Vagina (tissue), 2 donors: ENCODE data around the gene CORO6.

ENCODE experiments used
- POLR2AphosphoS5 ChIP-seq, 2 donors: sonication (generic); formaldehyde crosslinking; IDR thresholded peaks; one replicate each; pipeline ENCODE4 v1.9.0; 2017; ENCODE audit warnings: antibody characterized with exemption in 2 of 2, mild to moderate bottlenecking in 2 of 2, low read depth in 1 of 2; ENCODE audit not compliant: insufficient read depth in 1 of 2
- TF ChIP-seq, protein P1 (sequence below), 3 experiments: fragments of 450-650 bp in 2 of 3; fragments of 200-600 bp in 1 of 3; sonication (generic) in 1 of 3; IDR thresholded peaks; one replicate each; pipeline ENCODE4 v1.5.1; 2017 to 2019; ENCODE audit warnings: antibody characterized with exemption in 3 of 3, mild to moderate bottlenecking in 2 of 3, moderate library complexity in 2 of 3

DNA sequence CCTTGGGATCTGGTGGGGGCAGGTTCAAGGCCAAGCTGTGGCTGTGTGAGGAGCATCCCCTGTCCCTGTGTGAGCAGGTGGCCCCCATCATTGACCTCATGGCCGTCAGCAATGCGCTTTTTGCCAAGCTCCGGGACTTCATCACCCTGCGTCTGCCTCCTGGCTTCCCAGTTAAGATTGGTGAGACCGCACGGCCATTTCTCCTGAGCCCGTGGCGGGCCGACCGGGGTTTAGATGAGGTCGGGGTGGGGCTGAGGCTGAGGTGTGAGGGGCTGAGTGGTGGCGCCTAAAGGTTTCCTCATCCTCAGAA lies 10.7 kb downstream of the CORO6 start:
- TF ChIP-seq, protein P1, sequence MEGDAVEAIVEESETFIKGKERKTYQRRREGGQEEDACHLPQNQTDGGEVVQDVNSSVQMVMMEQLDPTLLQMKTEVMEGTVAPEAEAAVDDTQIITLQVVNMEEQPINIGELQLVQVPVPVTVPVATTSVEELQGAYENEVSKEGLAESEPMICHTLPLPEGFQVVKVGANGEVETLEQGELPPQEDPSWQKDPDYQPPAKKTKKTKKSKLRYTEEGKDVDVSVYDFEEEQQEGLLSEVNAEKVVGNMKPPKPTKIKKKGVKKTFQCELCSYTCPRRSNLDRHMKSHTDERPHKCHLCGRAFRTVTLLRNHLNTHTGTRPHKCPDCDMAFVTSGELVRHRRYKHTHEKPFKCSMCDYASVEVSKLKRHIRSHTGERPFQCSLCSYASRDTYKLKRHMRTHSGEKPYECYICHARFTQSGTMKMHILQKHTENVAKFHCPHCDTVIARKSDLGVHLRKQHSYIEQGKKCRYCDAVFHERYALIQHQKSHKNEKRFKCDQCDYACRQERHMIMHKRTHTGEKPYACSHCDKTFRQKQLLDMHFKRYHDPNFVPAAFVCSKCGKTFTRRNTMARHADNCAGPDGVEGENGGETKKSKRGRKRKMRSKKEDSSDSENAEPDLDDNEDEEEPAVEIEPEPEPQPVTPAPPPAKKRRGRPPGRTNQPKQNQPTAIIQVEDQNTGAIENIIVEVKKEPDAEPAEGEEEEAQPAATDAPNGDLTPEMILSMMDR (IDR thresholded peaks at IDR 0.05): no peak
- no peak for TF ChIP-seq POLR2AphosphoS5 (IDR thresholded peaks at IDR 0.05; ENCODE audit: insufficient read depth in 1 of 2, low read depth in 1 of 2)
